ENCODE measurements around the gene MPP3. TPM values are rescaled to one million over a fixed set of nuclear protein-coding genes. Genes with fewer than 3 reads are reported as not detected.
"Not testable (repeated sequence)": the region's sequence is repeated elsewhere in the genome, so short reads cannot be mapped to it uniquely, and the experiment has no call there.

Gene MPP3
- total RNA-seq, 1 donor from 2014 or later = 4.1 TPM

DNA sequence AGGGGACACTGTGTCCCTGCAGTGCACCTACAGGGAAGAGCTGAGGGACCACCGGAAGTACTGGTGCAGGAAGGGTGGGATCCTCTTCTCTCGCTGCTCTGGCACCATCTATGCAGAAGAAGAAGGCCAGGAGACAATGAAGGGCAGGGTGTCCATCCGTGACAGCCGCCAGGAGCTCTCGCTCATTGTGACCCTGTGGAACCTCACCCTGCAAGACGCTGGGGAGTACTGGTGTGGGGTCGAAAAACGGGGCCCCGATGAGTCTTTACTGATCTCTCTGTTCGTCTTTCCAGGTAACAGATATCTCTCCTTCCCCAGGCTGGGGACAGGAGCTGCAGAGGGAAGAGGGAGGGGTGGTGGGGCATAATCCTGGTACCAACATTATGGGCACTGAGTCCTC, 15.7 kb upstream of the MPP3 start:
- no peak for DNase-seq (ENCODE audit: low read depth)
- TF ChIP-seq, protein P1, sequence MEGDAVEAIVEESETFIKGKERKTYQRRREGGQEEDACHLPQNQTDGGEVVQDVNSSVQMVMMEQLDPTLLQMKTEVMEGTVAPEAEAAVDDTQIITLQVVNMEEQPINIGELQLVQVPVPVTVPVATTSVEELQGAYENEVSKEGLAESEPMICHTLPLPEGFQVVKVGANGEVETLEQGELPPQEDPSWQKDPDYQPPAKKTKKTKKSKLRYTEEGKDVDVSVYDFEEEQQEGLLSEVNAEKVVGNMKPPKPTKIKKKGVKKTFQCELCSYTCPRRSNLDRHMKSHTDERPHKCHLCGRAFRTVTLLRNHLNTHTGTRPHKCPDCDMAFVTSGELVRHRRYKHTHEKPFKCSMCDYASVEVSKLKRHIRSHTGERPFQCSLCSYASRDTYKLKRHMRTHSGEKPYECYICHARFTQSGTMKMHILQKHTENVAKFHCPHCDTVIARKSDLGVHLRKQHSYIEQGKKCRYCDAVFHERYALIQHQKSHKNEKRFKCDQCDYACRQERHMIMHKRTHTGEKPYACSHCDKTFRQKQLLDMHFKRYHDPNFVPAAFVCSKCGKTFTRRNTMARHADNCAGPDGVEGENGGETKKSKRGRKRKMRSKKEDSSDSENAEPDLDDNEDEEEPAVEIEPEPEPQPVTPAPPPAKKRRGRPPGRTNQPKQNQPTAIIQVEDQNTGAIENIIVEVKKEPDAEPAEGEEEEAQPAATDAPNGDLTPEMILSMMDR (IDR thresholded peaks at IDR 0.05; ENCODE audit: insufficient read depth, low read length, poor library complexity, severe bottlenecking) = no peak
- Histone ChIP-seq H3K27me3 (ENCODE audit: control insufficient read depth, insufficient read depth, low read length) (peaks cover 14% of the 10 kb centered on the region), H3K4me3 (ENCODE audit: low read depth, low read length) (no peak overlapping the region), H3K36me3 (ENCODE audit: control insufficient read depth, insufficient read depth, low read length) (no peaks in the 10 kb centered on the region)

DNA sequence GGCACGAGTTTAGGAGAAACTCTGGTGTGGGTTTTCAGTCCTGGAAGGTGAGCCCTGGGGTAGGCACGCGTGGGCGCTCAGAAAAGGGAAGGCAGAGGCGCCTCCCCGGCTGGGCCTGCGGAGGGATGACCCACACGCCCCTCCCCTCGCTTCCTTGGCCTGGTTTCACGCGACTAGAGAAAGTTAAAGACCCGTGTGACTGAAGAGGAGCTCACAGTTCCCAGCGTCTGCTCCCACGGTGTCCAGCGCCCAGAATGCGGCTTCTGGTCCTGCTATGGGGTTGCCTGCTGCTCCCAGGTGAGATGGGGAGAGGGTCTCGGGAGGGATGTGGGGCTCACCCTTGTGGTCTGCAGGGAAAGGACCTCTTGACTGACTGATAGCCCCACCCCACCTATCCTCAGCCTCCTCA, 14.0 kb upstream of the MPP3 start, which contains the start of gene CD300LG:
CD300LG (plus strand) TSS at position 214 of the 409 bp plus-strand sequence; CDS start at position 255, 41 bp downstream.
- TF ChIP-seq, protein P1 (IDR thresholded peaks at IDR 0.05; ENCODE audit: insufficient read depth, low read length, poor library complexity, severe bottlenecking) = no peak
- no peak for DNase-seq (ENCODE audit: low read depth)
- H3K36me3 ChIP-seq (ENCODE audit: control insufficient read depth, insufficient read depth, low read length) = no peaks in the 10 kb centered on the region
- peaks cover 5% of the 10 kb centered on the region for H3K27me3 ChIP-seq (ENCODE audit: control insufficient read depth, insufficient read depth, low read length)
- H3K4me3 ChIP-seq (ENCODE audit: low read depth, low read length) = no peak within 1 kb of the TSS

- peak; percentile 9 for DNase-seq (ENCODE audit: low read depth)
- no peaks in the 10 kb centered on the region for H3K36me3 ChIP-seq (ENCODE audit: control insufficient read depth, insufficient read depth, low read length)
- TF ChIP-seq, protein P1 (IDR thresholded peaks at IDR 0.05; ENCODE audit: insufficient read depth, low read length, poor library complexity, severe bottlenecking) = peak; percentile 99
- peaks cover 5% of the 10 kb centered on the region for H3K27me3 ChIP-seq (ENCODE audit: control insufficient read depth, insufficient read depth, low read length)
- no peak overlapping the region for H3K4me3 ChIP-seq (ENCODE audit: low read depth, low read length)
Observed at GRCh38 chr17:43846221-43846712, 13.3 kb upstream of the MPP3 start.

DNA sequence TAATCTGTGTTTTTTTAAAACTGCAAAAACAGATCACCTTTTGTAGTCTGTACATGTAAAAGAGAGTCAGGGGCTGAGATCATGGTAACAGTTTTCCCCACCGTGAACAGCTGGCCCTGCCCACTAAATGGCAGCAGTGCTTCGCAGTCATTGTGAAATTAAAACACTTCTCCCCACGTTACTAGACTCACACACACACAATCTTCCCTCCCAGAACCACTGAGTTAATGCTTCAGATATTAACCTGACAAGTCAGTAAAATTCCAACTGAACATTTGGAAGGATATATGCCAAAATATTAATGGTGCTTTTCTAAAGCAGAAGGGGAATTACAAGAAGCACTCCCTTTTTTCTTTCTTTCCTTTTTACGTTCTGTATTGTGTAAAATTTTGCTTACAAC, 12.8 kb upstream of the MPP3 start:
- peak; percentile 9 for DNase-seq (ENCODE audit: low read depth)
- H3K27me3 ChIP-seq (ENCODE audit: control insufficient read depth, insufficient read depth, low read length) = peaks cover 5% of the 10 kb centered on the region
- no peak overlapping the region for H3K4me3 ChIP-seq (ENCODE audit: low read depth, low read length)
- no peaks in the 10 kb centered on the region for H3K36me3 ChIP-seq (ENCODE audit: control insufficient read depth, insufficient read depth, low read length)
- TF ChIP-seq, protein P1 (IDR thresholded peaks at IDR 0.05; ENCODE audit: insufficient read depth, low read length, poor library complexity, severe bottlenecking) = no peak

DNA sequence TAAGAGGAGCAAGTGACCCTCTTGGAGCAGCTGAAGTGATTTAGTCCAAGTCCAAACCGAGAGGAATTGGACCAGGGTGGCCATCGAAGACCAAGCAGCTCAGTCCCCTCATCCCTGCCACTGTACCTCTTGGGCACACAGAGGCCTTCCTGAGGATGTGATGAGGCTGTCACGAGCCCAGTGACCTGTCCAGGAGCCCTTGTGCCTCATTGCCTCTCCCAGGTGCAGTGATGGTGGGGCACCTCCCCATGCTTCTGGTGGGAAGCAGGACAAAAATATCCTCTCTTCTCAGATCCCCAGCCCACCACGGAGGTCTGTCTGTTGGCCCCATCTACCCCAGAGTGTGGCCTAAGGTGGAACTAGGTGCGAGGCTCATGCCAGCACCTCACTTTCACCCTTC, 11.3 kb upstream of the MPP3 start:
- DNase-seq (ENCODE audit: low read depth) = no peak
- TF ChIP-seq, protein P1 (IDR thresholded peaks at IDR 0.05; ENCODE audit: insufficient read depth, low read length, poor library complexity, severe bottlenecking) = no peak
- peaks cover 5% of the 10 kb centered on the region for H3K27me3 ChIP-seq (ENCODE audit: control insufficient read depth, insufficient read depth, low read length)
- H3K36me3 ChIP-seq (ENCODE audit: control insufficient read depth, insufficient read depth, low read length) = no peaks in the 10 kb centered on the region
- no peak overlapping the region for H3K4me3 ChIP-seq (ENCODE audit: low read depth, low read length)

- TF ChIP-seq, protein P1 (IDR thresholded peaks at IDR 0.05; ENCODE audit: insufficient read depth, low read length, poor library complexity, severe bottlenecking) = no peak
- DNase-seq (ENCODE audit: low read depth) = no peak
- no peak overlapping the region for H3K4me3 ChIP-seq (ENCODE audit: low read depth, low read length)
- H3K27me3 ChIP-seq (ENCODE audit: control insufficient read depth, insufficient read depth, low read length) = peaks cover 5% of the 10 kb centered on the region
- no peaks in the 10 kb centered on the region for H3K36me3 ChIP-seq (ENCODE audit: control insufficient read depth, insufficient read depth, low read length)
Observed at GRCh38 chr17:43842975-43843325, 10.0 kb upstream of the MPP3 start.

- DNase-seq (ENCODE audit: low read depth); H3K27me3 ChIP-seq (ENCODE audit: control insufficient read depth, insufficient read depth, low read length); H3K4me3 ChIP-seq (ENCODE audit: low read depth, low read length); H3K36me3 ChIP-seq (ENCODE audit: control insufficient read depth, insufficient read depth, low read length): not testable (repeated sequence)
Observed at GRCh38 chr17:43842091-43842974, 9.4 kb upstream of the MPP3 start.

Measured in kidney epithelial cell (primary cell).